Left colon (tissue), 2 donors: Measurements from ENCODE around the gene CISTR. TPM values are rescaled to one million over a fixed set of nuclear protein-coding genes. Genes with fewer than 3 reads are reported as not detected.
"Not testable (repeated sequence)": the region's sequence is repeated elsewhere in the genome, so short reads cannot be mapped to it uniquely, and the experiment has no call there.

Source experiments
- ATAC-seq: fragments of 200-7000 bp; cut with Tn5 transposase; one replicate; pipeline ENCODE4 v1.9.1; 2020; ENCODE audit warnings: mild to moderate bottlenecking, moderate library complexity
- DNase-seq, 2 donors: peaks; one replicate each; pipeline ENCODE4 v3.0.0-alpha.2; 2020
- intact Hi-C, 2 donors: fragments of 100-400 bp; cut with DNase I in 1 of 2; cut with micrococcal nuclease in 1 of 2; formaldehyde crosslinking; loops; one replicate each; pipeline versions ENCODE4 v1.11.2 to v1.14.0; 2022; cut with DNase I, micrococcal nuclease
- long read RNA-seq: library from polyadenylated mRNA; unstranded; transcript quantifications from one replicate; pipeline ENCODE4 v2.0.0, GENCODE V29; 2021
- total RNA-seq, 2 donors: library from RNA; stranded (reverse); fragmentation: NEBNext Ultra II Directional; extraction: Animal tissue kit (Norgen Biotek cat#: 25700); gene quantifications; one replicate each; pipeline ENCODE4 v1.2.1, GENCODE V29; 2021
- donor health status: DM: no; HTN: no; CAD: no.
- donor health status: DM: yes; HTN: yes; CAD: no.

The CISTR gene
- not detected for total RNA-seq
- long read RNA-seq: 0 reads

DNA sequence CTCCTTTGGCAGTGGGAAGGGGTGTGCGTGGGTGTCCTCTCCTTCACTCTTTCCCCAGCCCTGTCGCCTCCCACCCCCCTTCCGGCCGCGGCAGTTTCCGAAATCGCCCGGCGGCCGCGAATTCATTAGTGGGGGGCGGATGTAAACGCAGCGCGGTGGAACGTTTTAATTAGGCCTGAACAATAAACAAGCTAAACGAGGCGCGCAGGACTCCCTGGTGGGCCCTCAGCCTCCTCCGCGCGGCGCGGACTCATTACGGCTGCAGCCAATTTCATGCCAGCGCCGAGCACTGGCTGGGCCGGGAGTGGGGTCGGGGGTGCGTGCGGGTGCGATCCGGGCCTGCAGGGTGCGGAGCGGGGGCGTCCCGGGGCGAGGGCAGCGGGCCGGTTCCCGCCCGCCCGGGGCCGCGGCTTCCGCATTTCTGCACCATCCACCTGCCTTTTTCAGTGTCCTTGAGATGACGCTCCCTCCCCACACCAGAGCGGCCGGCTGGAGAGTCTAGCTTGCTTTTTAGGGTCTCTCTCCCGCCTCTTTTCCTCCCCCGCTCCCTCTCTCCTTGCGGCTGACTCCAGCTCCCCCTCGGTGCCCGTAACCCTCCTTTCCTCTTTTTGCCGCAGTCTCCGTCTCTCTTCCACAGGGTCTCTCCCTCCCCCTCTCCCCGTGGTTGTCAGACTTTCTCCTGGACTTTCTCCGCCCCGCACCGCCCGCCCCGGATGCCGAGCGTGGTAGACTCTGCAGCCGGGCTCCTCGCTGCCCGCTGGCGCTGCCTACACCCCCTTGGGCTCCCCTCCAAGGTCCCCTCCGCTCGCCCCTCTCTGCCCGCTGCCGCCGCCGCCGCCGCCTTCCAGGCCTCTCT lies at the start of gene CISTR:
TSS of gene CISTR (minus strand) at position 644 of the 856 bp plus-strand sequence.
- peak in 1 of 2 donors; percentile 44 for DNase-seq
- peak; percentile 50 for ATAC-seq
- intact Hi-C loops: no loop called here

GRCh38 chr12:53798575-53798974 lies 46.8 kb upstream of the CISTR start:
- intact Hi-C loops: no loop called here
- DNase-seq (no peak), ATAC-seq (no peak)

DNA sequence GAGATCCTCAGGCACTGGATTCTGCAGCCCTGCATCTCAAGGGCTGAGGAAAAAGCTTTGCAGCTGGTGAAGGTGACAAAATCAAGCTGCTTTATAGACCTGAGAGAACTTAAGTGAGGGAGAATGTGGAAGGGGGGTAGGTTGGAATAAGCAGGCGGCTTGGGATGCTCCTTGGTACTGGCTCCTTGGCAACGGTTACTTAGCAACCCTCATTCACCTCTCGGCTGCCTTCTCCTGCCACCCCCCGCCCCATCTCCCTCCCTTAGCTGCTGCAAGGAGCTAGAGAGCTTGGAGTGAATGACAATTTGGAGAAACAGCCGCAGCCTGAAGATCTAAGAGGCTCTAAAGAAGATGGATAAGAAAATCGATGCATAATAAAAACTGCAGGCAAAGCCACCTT lies 44.1 kb upstream of the CISTR start:
- intact Hi-C loops: no loop called here
- DNase-seq (no peak), ATAC-seq (no peak)

DNA sequence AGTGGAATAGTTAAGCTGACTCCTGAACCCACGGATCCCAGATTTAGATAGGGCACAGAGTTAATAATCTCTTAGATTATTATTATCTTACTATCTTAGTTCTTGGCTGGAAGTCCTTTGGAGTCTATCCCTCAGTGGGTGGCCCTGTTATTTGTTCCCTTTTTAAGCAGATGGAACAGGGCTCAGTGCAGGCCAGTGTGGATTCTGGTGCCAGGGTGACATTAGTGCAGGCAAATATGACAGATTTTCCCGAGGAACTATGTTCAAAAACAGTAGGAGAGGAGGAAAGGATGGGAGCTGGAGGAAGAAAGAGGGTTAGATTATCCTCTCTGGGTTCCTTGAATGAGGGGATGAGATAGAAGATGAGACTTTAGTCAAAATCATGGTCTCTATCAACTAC lies 41.4 kb upstream of the CISTR start:
- no peak for ATAC-seq
- no peak for DNase-seq
- intact Hi-C loops: no loop called here

DNA sequence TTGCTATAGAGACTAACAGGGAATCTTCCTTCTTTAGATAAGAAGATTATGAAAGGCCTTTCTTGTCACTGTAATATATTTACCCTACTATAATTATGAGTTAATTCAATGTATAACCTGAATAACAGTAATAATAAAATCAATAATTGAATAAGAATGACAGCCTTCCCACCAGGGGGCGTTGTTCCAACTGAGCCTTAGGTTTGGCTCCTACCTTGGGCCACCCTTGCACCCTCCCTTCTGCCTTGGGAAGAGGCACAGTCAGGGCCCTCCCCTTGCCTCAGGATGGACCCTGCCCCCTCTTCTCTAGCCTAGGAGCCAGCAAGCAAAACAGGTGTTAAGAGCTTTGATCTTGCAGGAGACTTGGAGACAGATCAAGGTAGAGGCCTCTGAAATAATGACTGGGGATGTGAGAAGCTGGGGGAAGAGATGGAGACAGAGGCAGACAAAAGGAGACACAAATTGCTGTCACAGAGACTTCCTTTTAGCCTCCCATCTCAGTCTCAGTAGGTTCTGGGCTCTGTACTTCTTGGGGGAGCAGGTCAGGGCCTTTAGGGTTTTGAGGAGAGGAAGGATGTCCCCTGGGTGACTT lies 40.1 kb upstream of the CISTR start:
- no peak for ATAC-seq
- DNase-seq: peak in 1 of 2 donors; percentile 16
- intact Hi-C loops: no loop called here

- ATAC-seq (no peak), DNase-seq (no peak)
- intact Hi-C loops: no loop called here
Measured at GRCh38 chr12:53789570-53789969, 37.8 kb upstream of the CISTR start.

DNA sequence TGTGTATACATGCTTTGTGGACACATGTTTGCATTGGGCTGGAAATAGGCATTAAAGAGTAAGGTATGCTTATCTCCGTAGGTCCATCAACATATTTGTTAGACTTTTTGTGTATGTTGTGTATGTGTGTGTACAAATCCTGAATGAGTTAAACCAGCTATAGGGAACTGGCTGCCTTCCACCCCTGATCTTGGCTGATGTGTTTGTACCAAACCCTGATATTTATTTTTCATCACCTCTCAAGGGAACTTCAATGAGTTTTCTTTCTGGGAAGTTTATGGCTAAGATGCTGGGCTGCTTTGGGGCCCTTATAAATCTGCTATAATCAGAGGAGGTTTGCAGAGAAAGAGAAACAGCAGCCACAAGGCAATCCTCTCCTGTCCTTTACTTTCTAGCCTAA lies 37.1 kb upstream of the CISTR start:
- no peak for DNase-seq
- intact Hi-C loops: no loop called here
- ATAC-seq: no peak

DNA sequence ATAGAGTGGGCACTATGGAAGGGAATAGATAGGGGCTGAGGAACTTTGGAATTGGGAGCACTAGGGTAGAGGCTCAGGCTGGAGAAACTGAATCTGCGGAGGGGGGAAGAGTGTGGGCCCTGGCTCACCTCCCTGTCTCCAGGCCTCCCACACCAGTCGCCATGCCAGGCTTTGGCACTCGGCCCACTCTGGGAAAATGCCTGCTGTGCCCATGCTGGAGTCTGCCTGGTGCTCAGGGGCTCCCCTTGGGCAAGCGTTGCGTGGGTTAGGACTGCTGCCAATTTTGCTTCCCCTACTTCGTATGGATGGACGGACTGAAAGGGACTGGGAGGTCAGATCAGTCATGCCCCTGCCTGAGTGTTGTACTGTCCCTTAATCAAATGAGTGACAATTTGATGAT lies 34.6 kb upstream of the CISTR start:
- ATAC-seq: no peak
- DNase-seq: no peak
- intact Hi-C loops: no loop called here

GRCh38 chr12:53785161-53785560 lies 33.4 kb upstream of the CISTR start:
- DNase-seq (no peak), ATAC-seq (no peak)
- intact Hi-C loops: no loop called here

DNA sequence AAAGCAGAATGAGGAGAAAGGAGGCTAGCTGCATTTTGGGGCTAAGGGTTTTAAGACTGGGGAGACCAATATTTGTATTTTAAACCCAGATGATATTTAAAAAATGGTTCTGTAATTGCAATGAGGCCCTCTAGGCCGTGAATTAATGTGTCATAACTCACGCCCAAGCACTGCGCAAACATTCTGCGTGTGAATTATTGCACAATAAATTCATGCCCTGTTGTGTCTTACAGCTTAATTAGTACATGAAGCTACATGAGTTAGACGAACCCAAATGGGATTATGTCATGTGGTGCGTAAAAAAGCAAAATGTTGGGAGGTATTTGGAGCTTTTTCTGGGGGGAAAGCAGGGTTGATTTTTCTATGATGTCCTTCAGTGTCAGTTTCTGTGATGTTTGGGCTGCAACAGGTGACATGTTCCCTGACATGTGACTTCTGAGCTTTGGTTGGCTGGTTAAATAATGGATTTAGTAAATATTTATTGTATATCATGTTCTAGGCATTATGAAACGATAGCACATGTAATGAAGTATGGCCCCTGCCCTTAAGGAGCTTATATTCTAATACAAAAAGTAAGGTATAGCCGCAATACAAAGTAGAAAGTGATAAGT lies 30.4 kb upstream of the CISTR start:
- ATAC-seq (peak; percentile 52), DNase-seq (no peak)
- intact Hi-C loops: no loop called here

DNA sequence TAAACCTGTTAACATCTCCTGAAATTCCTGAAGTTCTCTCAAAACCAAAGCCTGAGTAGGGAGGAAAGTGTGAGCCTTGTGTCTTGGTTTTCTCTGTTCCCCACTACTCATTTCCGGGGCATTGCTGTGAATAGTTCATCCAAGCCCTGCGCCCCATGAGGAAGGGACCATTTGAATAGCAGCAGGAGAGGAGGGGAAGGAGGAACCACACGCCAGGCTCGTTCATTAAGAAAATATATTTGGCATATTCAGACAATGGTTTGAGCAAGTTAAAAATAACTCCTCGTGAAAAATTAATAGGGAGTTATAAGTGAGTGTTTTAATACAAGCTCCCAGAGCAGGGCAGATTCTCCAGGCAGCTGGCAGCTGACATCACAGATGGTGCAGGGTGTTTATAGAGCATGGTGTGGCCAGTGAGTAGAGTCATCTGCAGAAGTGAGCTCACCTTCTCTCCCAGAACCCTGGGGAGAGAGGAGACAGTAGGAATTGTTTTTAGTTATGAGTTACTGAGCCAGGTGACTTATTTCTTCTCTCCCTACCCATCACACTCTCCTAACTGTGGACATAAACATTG lies 29.5 kb upstream of the CISTR start:
- intact Hi-C loops: no loop called here
- ATAC-seq (no peak), DNase-seq (no peak)

- intact Hi-C loops: no loop called here
- no peak for DNase-seq
- ATAC-seq: no peak
Measured at GRCh38 chr12:53780323-53780722, 28.5 kb upstream of the CISTR start.

- DNase-seq, intact Hi-C loops, ATAC-seq: not testable (repeated sequence)
Measured at GRCh38 chr12:53779679-53780078, 27.9 kb upstream of the CISTR start.

DNA sequence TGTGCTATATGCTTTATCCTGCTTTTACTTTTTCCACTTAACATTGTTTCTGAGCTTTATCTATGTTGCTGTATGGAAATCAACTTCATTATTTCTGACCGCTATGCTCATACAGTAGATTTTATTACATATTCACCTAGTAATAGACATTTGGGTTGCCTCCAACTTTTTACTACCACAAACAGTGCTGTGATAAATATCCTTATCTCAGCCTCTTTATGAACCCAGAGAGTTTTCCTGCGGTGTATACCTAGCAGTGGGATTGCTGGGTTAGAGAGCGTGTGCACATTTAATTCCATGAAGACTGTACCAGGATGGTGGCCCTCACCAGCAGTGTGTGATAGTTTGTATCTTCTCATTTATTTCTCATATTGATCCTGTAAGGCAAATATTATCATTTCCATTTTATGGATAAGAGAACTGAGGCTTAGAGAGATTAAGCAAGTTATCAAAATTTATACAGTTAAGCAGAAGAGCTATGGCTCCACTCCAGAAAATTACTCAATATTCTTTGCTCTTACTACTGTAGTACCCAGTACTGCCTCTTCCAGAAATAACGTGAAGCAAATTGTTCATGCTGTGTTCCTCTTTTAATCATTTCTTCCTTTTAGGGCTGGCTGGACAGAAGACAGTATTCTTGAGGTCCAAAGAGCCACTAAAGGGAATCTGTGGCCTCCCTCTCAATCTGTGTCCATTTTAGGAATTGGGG lies 26.3 kb upstream of the CISTR start:
- DNase-seq: no peak
- ATAC-seq: peak; percentile 92
- intact Hi-C loops: no loop called here

DNA sequence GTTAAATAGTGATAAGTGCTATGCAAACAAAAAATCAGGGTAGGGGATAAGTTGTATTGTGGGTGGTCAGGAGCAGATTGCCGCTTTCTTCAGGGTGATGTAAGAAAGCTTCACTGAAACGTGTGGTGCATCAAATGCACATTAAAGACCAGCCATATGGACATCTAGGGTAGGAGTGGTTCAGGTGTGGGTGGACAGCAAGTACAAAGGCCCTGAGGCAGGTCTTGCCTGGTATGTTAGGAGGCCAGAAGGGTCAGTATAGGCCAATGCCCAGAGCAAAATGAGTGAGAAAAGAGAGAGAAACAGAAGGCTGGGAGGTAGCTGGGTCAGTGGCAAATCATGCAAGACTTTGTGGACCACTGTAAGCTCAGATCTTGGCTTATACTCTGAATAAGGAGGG lies 25.6 kb upstream of the CISTR start:
- intact Hi-C loops: no loop called here
- no peak for ATAC-seq
- no peak for DNase-seq

DNA sequence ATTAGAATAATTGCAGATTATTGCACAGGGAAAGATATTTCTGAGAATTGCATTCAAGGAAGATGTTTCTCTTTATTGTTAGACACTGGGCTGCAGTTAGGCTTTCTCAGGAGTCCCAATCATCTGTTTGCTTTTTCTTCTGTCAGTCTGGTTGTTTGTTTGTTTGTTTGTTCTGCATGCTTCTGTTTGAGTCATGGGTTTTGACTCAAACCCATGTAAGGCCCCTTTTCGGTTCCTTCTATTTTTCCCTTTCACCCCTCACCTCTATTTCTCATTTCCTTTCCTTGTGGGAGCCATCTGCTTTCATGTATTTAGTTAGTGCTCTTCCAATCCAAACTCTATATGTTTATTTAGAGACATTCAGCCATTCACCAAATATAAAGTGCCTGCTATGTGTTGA lies 25.1 kb upstream of the CISTR start:
- ATAC-seq: no peak
- intact Hi-C loops: no loop called here
- DNase-seq: no peak

- intact Hi-C loops: no loop called here
- ATAC-seq (no peak), DNase-seq (no peak)
Measured at GRCh38 chr12:53775478-53776145, 23.8 kb upstream of the CISTR start.

- intact Hi-C loops: no loop called here
- no peak for ATAC-seq
- no peak for DNase-seq
Measured at GRCh38 chr12:53770281-53770680, 18.5 kb upstream of the CISTR start.

- no peak for DNase-seq
- intact Hi-C loops: no loop called here
- ATAC-seq: no peak
Measured at GRCh38 chr12:53768976-53769375, 17.2 kb upstream of the CISTR start.
